ENCODE measurements around the gene PITPNC1. TPM values are rescaled to one million over a fixed set of nuclear protein-coding genes. Genes with fewer than 3 reads are reported as not detected.
"Not testable (repeated sequence)": the region's sequence is repeated elsewhere in the genome, so short reads cannot be mapped to it uniquely, and the experiment has no call there.

The PITPNC1 gene
- total RNA-seq, 1 experiment from 2014 or later: 35.5 TPM

DNA sequence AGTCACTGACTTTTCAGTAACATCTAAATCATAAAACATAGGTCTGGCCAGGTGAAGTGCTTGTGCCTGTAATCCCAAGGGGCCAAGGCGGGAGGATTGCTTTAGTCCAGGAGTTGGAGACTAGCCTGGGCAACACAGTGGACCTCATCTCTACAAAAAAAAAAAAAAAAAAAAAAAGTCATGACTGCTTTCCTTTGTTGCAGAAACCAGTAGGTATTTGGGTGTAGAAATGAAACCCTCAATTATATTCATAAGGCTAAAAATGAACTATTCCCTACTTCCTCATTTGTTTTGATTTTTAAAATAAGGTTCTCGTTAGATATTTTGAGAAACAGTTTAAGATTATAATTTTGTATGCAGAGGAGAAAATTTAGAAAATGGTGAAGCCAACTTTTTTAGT lies 26.0 kb downstream of the PITPNC1 start:
- no peak overlapping the region for H3K27ac ChIP-seq (ENCODE audit: low read depth, low read length, poor library complexity, severe bottlenecking)
- ChIA-PET CTCF (no interaction called here), POLR2A (ENCODE audit: low non-redundant PET) (no interaction called here)
- no peak for DNase-seq (ENCODE audit: low spot score)
- H3K27me3 ChIP-seq (replicated peaks; ENCODE audit: insufficient read depth, low read depth, low read length, poor library complexity): no peaks in the 10 kb centered on the region
- BruUV-seq (replicated peaks): no TSS peak
- no peaks in the 10 kb centered on the region for H3K9me3 ChIP-seq (ENCODE audit: low read depth, low read length, poor library complexity, severe bottlenecking)
- no peaks in the 10 kb centered on the region for H3K36me3 ChIP-seq (ENCODE audit: insufficient read depth, low read length, poor library complexity, severe bottlenecking)
- H3K4me3 ChIP-seq (ENCODE audit: low read depth, low read length, poor library complexity, severe bottlenecking): no peak overlapping the region
- TF ChIP-seq, protein P1, sequence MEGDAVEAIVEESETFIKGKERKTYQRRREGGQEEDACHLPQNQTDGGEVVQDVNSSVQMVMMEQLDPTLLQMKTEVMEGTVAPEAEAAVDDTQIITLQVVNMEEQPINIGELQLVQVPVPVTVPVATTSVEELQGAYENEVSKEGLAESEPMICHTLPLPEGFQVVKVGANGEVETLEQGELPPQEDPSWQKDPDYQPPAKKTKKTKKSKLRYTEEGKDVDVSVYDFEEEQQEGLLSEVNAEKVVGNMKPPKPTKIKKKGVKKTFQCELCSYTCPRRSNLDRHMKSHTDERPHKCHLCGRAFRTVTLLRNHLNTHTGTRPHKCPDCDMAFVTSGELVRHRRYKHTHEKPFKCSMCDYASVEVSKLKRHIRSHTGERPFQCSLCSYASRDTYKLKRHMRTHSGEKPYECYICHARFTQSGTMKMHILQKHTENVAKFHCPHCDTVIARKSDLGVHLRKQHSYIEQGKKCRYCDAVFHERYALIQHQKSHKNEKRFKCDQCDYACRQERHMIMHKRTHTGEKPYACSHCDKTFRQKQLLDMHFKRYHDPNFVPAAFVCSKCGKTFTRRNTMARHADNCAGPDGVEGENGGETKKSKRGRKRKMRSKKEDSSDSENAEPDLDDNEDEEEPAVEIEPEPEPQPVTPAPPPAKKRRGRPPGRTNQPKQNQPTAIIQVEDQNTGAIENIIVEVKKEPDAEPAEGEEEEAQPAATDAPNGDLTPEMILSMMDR (conservative IDR thresholded peaks at IDR 0.05; ENCODE audit: low read depth, low read length): no peak
- no peak for TF ChIP-seq EZH2 (IDR thresholded peaks at IDR 0.05; ENCODE audit: borderline replicate concordance, low read depth, low read length, poor library complexity, severe bottlenecking)
- peaks cover 17% of the 10 kb centered on the region for H3K4me1 ChIP-seq (ENCODE audit: insufficient read depth, low read length, poor library complexity, severe bottlenecking)
- intact Hi-C loops (cut with micrococcal nuclease; ENCODE audit: unreplicated experiment): loop anchor here (5.0 kb wide), 1 partner anchor 39 kb away; no protein-coding TSS in a partner anchor

DNA sequence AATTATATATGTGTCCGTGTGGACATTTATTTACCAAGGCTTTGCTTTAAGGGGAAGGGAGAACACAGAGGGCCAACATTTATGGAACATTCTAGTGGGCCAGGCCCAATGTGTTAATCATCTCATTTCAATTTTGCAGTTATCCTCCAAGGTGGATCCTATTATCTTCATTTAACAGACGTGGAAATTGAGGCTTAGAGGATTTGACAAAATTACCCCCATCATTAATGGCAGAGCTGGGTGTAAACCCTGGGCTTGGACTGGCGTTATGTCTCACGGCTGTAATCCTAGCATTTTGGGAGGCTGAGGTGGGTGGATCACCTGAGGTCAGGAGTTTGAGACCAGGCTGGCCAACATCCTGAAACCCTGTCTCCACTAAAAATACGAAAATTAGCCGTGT lies 26.4 kb downstream of the PITPNC1 start:
- TF ChIP-seq EZH2 (IDR thresholded peaks at IDR 0.05; ENCODE audit: borderline replicate concordance, low read depth, low read length, poor library complexity, severe bottlenecking): no peak
- TF ChIP-seq, protein P1 (conservative IDR thresholded peaks at IDR 0.05; ENCODE audit: low read depth, low read length): no peak
- peaks cover 17% of the 10 kb centered on the region for H3K4me1 ChIP-seq (ENCODE audit: insufficient read depth, low read length, poor library complexity, severe bottlenecking)
- POLR2A ChIA-PET (ENCODE audit: low non-redundant PET): no interaction called here
- no TSS peak for BruUV-seq (replicated peaks)
- H3K9me3 ChIP-seq (ENCODE audit: low read depth, low read length, poor library complexity, severe bottlenecking): no peaks in the 10 kb centered on the region
- H3K27ac ChIP-seq (ENCODE audit: low read depth, low read length, poor library complexity, severe bottlenecking): no peak overlapping the region
- H3K36me3 ChIP-seq (ENCODE audit: insufficient read depth, low read length, poor library complexity, severe bottlenecking): no peaks in the 10 kb centered on the region
- H3K4me3 ChIP-seq (ENCODE audit: low read depth, low read length, poor library complexity, severe bottlenecking): no peak overlapping the region
- intact Hi-C loops (cut with micrococcal nuclease; ENCODE audit: unreplicated experiment): loop anchor here (5.0 kb wide), 1 partner anchor 39 kb away; no protein-coding TSS in a partner anchor
- no peak for DNase-seq (ENCODE audit: low spot score)
- H3K27me3 ChIP-seq (replicated peaks; ENCODE audit: insufficient read depth, low read depth, low read length, poor library complexity): no peaks in the 10 kb centered on the region
- CTCF ChIA-PET: no interaction called here

DNA sequence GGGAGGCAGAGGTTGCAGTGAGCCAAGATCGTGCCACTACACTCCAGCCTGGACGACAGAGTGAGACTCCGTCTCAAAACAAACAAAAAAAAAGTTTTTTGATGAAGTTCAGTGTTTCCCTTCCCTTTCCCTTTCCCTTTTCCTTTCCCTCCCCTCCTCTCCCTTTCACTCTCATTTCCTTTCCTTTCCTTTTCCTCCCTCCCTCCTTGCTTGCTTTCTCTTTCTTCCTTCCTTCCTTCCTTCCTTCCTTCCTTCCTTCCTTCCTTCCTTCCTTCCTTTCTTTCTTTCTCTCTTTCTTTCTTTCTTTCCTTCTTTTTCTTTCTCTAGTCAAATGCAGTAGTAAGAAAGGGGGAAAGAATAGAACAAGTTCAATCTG lies 31.4 kb downstream of the PITPNC1 start:
- H3K36me3 ChIP-seq (ENCODE audit: insufficient read depth, low read length, poor library complexity, severe bottlenecking); H3K27ac ChIP-seq (ENCODE audit: low read depth, low read length, poor library complexity, severe bottlenecking); H3K4me3 ChIP-seq (ENCODE audit: low read depth, low read length, poor library complexity, severe bottlenecking); CTCF ChIA-PET; H3K9me3 ChIP-seq (ENCODE audit: low read depth, low read length, poor library complexity, severe bottlenecking); H3K4me1 ChIP-seq (ENCODE audit: insufficient read depth, low read length, poor library complexity, severe bottlenecking); intact Hi-C loops (cut with micrococcal nuclease; ENCODE audit: unreplicated experiment); H3K27me3 ChIP-seq (replicated peaks; ENCODE audit: insufficient read depth, low read depth, low read length, poor library complexity); POLR2A ChIA-PET (ENCODE audit: low non-redundant PET); DNase-seq (ENCODE audit: low spot score); BruUV-seq (replicated peaks): not testable (repeated sequence)

DNA sequence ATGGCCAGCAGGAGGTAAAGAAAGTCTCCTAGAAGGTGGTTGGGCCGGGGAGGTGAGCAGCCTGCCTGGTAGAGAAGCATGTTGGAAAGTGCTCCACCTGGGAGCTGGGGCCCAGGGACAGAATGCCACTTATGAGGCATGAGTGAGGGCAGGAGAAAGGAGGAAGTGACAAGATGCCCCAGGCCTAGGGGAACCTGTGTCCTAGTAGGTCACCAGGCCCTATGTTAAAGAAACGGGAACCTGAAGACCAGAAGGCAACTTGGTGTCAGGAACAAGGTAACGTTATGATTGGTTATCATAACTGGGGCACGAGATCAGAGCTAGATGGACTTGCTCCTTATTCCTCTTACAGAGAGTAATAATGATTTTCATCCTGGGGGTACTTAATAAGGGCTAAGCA lies 34.3 kb downstream of the PITPNC1 start:
- POLR2A ChIA-PET (ENCODE audit: low non-redundant PET): no interaction called here
- CTCF ChIA-PET: no interaction called here

More for the DNA sequence above, 34.3 kb downstream of the PITPNC1 start:
- H3K27me3 ChIP-seq (replicated peaks; ENCODE audit: insufficient read depth, low read depth, low read length, poor library complexity): no peaks in the 10 kb centered on the region
- no TSS peak for BruUV-seq (replicated peaks)
- no peaks in the 10 kb centered on the region for H3K4me1 ChIP-seq (ENCODE audit: insufficient read depth, low read length, poor library complexity, severe bottlenecking)
- intact Hi-C loops (cut with micrococcal nuclease; ENCODE audit: unreplicated experiment): no loop called here
- no peak for DNase-seq (ENCODE audit: low spot score)
- H3K27ac ChIP-seq (ENCODE audit: low read depth, low read length, poor library complexity, severe bottlenecking): no peak overlapping the region
- TF ChIP-seq, protein P1 (conservative IDR thresholded peaks at IDR 0.05; ENCODE audit: low read depth, low read length): no peak
- no peak for TF ChIP-seq EZH2 (IDR thresholded peaks at IDR 0.05; ENCODE audit: borderline replicate concordance, low read depth, low read length, poor library complexity, severe bottlenecking)
- H3K4me3 ChIP-seq (ENCODE audit: low read depth, low read length, poor library complexity, severe bottlenecking): no peak overlapping the region
- no peaks in the 10 kb centered on the region for H3K9me3 ChIP-seq (ENCODE audit: low read depth, low read length, poor library complexity, severe bottlenecking)
- no peaks in the 10 kb centered on the region for H3K36me3 ChIP-seq (ENCODE audit: insufficient read depth, low read length, poor library complexity, severe bottlenecking)

Measured in A673 (cell line).